Mucosa of descending colon (tissue), 3 donors: Measurements from ENCODE around the gene ABCC9. TPM values are rescaled to one million over a fixed set of nuclear protein-coding genes. Genes with fewer than 3 reads are reported as not detected.

ENCODE experiments used
- ATAC-seq: fragments of 200-7000 bp; cut with Tn5 transposase; one replicate; pipeline ENCODE4 v1.9.1; 2020; ENCODE audit warnings: mild to moderate bottlenecking, moderate library complexity
- DNase-seq, 3 donors: peaks; one replicate each; pipeline ENCODE4 v3.0.0-alpha.2; 2020
- H3K36me3 ChIP-seq: fragments of 200-600 bp; one replicate; pipeline ENCODE4 v1.8.0; 2021; ENCODE audit warnings: low read depth, mild to moderate bottlenecking
- H3K4me1 ChIP-seq: fragments of 200-600 bp; one replicate; pipeline ENCODE4 v1.8.0; 2021; ENCODE audit warnings: low read depth, mild to moderate bottlenecking
- H3K4me3 ChIP-seq: fragments of 200-600 bp; one replicate; pipeline ENCODE4 v1.8.0; 2021; ENCODE audit warnings: mild to moderate bottlenecking
- H3K9me3 ChIP-seq: fragments of 200-600 bp; one replicate; pipeline ENCODE4 v1.8.0; 2021; ENCODE audit warnings: mild to moderate bottlenecking
- intact Hi-C, 2 donors: fragments of 100-400 bp; cut with DNase I in 1 of 2; cut with micrococcal nuclease in 1 of 2; formaldehyde crosslinking; loops; one replicate each; pipeline versions ENCODE4 v1.11.0 to v1.11.1; 2022; cut with DNase I, micrococcal nuclease
- total RNA-seq, 3 donors: library from RNA; stranded (reverse); fragmentation: NEBNext Ultra II Directional in 2 of 3; extraction: Animal tissue kit (Norgen Biotek cat#: 25700) in 2 of 3; gene quantifications; one replicate each; pipeline versions ENCODE4 v1.2.1 to v1.2.4, GENCODE V29; 2021 to 2023
- TF ChIP-seq, protein P1 (sequence below): fragments of 200-600 bp; IDR thresholded peaks from one replicate; pipeline ENCODE4 v1.8.0; 2022; ENCODE audit warnings: antibody characterized with exemption, mild to moderate bottlenecking
- donor health status: DM: no; HTN: no; CAD: no; lungs with moderate emphysema.
- donor health status: DM: no; HTN: no; CAD: no.
- donor health status: DM: no; HTN: yes; CAD: no.

Gene ABCC9
- total RNA-seq, 3 donors from 2014 or later: 0.67 to 60.6 (median 7.3) TPM

DNA sequence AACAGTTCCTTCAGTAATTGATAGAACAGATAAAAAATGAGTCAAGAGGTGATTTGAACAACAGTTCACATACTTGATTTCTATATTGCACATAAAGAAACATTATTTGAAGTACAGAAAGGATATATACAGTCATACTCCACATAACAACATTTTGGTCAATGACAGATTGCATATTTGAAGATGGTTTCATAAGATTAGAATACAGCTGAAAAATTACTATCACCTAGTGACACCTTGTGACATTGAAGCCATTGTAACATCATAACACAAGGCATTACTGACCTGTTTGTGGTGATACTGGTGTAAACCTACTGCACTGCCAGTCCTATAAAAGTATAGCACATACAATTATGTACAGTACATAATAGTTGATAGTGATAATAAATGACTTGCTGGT, 43.1 kb upstream of the ABCC9 start:
- no peaks in the 10 kb centered on the region for H3K9me3 ChIP-seq
- intact Hi-C loops: no loop called here
- H3K4me3 ChIP-seq: no peak overlapping the region
- TF ChIP-seq, protein P1, sequence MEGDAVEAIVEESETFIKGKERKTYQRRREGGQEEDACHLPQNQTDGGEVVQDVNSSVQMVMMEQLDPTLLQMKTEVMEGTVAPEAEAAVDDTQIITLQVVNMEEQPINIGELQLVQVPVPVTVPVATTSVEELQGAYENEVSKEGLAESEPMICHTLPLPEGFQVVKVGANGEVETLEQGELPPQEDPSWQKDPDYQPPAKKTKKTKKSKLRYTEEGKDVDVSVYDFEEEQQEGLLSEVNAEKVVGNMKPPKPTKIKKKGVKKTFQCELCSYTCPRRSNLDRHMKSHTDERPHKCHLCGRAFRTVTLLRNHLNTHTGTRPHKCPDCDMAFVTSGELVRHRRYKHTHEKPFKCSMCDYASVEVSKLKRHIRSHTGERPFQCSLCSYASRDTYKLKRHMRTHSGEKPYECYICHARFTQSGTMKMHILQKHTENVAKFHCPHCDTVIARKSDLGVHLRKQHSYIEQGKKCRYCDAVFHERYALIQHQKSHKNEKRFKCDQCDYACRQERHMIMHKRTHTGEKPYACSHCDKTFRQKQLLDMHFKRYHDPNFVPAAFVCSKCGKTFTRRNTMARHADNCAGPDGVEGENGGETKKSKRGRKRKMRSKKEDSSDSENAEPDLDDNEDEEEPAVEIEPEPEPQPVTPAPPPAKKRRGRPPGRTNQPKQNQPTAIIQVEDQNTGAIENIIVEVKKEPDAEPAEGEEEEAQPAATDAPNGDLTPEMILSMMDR: no peak
- ATAC-seq: no peak
- H3K36me3 ChIP-seq: no peaks in the 10 kb centered on the region
- no peaks in the 10 kb centered on the region for H3K4me1 ChIP-seq
- no peak for DNase-seq

DNA sequence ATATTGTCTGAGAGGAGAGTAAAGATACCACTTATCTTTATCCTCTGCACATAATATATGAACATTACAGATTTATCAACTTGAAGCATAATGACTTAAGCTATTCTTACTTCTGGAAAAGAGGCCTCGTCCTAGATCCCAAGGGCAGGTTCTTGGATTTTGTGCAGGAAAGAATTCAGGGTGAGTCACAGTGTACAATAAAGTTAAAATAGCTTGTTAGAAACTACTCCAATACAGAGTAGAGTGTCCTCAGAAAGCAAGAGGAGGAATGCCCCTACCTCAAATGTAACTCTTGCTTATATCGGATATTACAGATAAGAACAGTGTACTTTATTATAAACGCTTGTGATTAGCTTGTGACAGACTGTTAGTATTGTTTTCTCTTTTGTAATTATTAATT, 41.9 kb upstream of the ABCC9 start:
- Histone ChIP-seq H3K9me3 (no peaks in the 10 kb centered on the region), H3K4me1 (no peaks in the 10 kb centered on the region), H3K36me3 (no peaks in the 10 kb centered on the region), H3K4me3 (no peak overlapping the region)
- no peak for ATAC-seq
- TF ChIP-seq, protein P1: no peak
- no peak for DNase-seq
- intact Hi-C loops: no loop called here

DNA sequence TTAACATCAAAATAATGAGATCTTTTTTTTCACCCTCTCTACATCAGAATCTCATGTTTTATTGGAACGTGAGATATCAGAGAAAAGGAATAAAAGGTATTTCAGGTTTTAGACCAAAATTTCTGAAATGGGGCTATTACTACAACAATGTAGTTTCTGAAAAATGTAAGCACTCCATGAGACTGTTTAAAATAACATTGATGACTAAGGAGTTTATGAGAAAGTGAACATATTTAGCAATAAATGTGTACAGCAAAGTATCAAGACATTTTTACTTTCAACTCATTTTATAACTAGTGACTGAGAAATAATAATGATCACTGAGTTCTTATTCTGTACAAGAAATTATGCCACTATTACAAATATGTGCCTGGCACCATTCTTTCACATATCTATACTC, 39.3 kb upstream of the ABCC9 start:
- Histone ChIP-seq H3K4me1 (no peaks in the 10 kb centered on the region), H3K9me3 (no peaks in the 10 kb centered on the region), H3K4me3 (no peak overlapping the region), H3K36me3 (no peaks in the 10 kb centered on the region)
- TF ChIP-seq, protein P1: no peak
- intact Hi-C loops: no loop called here
- DNase-seq (no peak), ATAC-seq (no peak)

DNA sequence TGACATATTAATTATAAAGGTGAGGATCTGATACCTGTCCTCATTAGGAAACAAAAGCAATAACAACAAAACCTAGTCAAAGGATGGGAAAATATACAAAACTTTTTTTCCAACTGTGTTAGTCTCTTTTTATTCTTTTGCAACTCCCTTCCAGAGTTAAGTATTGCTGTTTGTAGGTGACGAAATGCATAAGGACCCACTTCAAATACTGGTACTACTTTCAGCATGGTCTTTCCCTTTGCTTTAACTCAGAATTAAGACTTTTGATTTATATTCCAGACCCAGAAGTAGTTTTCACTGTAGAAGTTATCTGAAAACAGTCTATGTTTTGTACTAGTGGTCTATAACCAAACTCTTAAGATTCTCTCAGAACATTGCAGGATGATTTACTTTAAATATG, 34.1 kb upstream of the ABCC9 start:
- no peaks in the 10 kb centered on the region for H3K9me3 ChIP-seq
- intact Hi-C loops: no loop called here
- TF ChIP-seq, protein P1: no peak
- no peak overlapping the region for H3K4me3 ChIP-seq
- H3K36me3 ChIP-seq: no peaks in the 10 kb centered on the region
- no peak for DNase-seq
- no peak for ATAC-seq
- no peaks in the 10 kb centered on the region for H3K4me1 ChIP-seq

DNA sequence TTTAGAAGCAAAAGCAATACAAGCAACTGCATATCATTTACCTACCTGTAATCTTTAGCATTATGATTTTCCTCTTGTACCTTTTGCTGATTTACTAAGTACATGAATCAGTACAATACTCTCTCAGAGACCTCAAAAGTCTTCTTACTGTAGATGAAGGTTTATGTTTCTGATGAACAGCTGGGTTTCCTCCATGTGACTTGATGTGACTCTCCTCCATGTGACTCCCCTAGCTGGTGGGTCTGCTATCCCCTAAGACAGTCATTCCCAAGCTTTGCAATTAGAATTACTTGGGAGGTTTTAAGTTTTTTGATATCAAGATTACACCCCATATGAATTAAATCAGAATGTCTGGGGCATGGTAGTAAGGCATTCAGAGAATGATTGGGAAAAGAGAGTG, 32.0 kb upstream of the ABCC9 start:
- ATAC-seq (no peak), DNase-seq (no peak)
- TF ChIP-seq, protein P1: no peak
- Histone ChIP-seq H3K9me3 (no peaks in the 10 kb centered on the region), H3K36me3 (no peaks in the 10 kb centered on the region), H3K4me3 (no peak overlapping the region), H3K4me1 (no peaks in the 10 kb centered on the region)
- intact Hi-C loops: no loop called here

DNA sequence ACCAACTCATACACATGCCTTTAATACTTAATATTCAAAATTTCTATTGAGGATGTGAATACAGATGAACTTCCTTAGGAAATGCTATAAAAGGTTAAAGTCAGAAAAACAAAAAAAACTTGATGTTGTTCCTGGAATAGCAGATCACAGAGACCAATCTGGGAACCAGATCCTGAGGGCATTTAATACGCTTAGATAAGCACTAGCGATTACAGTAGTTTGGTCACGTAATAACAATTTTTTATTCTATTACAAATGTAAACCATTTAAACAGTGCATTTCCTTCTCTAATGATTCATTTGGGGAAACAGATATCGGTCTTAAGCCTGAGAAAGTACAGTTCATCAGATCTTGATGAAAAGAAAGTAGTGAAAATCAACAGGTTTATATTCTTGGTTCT, 30.8 kb upstream of the ABCC9 start:
- H3K4me1 ChIP-seq: no peaks in the 10 kb centered on the region
- H3K9me3 ChIP-seq: no peaks in the 10 kb centered on the region
- TF ChIP-seq, protein P1: no peak
- DNase-seq (no peak), ATAC-seq (no peak)
- H3K4me3 ChIP-seq: no peak overlapping the region
- intact Hi-C loops: no loop called here
- H3K36me3 ChIP-seq: no peaks in the 10 kb centered on the region
